GM19372 (cell line): ENCODE measurements around the gene SAP30.

ENCODE experiments used
- ATAC-seq: cut with Tn5 transposase; IDR thresholded peaks from one replicate; pipeline ENCODE4 v1.9.1; 2021; ENCODE audit warnings: mild to moderate bottlenecking, low read depth, moderate library complexity; ENCODE audit not compliant: unreplicated experiment

SAP30 gene, protein sequence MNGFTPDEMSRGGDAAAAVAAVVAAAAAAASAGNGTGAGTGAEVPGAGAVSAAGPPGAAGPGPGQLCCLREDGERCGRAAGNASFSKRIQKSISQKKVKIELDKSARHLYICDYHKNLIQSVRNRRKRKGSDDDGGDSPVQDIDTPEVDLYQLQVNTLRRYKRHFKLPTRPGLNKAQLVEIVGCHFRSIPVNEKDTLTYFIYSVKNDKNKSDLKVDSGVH

DNA sequence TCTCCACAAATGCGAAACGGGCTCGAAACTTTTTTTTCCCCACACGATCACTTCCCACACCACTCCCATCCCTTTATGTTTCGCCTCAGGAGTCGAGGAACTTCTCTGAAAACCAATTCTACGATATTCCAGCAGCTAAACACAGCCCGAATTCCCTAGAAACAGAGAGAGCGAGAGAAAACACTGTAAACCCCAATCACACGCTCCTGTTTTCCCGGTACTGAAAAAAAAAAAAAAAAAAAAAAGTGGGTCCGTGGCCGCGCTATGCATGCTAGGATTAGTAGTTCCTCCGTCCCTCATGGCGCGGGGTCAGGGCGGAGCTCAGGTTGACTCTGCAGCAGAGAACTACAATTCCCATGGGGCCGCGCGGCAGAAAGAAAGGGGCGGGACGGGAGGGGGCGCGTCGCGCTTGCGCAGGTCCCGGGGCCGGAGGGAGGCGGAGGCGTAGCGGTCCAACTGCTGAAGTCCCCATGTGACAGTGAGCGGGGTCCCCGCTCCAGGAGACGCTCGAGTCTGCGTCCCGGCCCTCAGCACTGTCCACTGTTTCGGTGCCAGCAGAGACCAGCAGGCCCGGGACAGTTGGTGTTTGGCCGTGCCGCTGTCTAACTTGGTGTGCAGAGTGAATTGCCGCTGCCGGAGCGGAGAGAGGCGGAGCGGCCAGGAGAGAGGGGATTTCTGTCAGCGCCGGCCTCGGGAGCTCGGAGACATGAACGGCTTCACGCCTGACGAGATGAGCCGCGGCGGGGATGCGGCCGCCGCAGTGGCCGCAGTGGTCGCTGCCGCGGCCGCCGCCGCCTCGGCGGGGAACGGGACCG, at the start of gene SAP30:
TSS of gene SAP30 (plus strand) at position 478 of the 815 bp plus-strand sequence. CDS start at position 707, 229 bp downstream.
- ATAC-seq: peak; percentile 68

DNA sequence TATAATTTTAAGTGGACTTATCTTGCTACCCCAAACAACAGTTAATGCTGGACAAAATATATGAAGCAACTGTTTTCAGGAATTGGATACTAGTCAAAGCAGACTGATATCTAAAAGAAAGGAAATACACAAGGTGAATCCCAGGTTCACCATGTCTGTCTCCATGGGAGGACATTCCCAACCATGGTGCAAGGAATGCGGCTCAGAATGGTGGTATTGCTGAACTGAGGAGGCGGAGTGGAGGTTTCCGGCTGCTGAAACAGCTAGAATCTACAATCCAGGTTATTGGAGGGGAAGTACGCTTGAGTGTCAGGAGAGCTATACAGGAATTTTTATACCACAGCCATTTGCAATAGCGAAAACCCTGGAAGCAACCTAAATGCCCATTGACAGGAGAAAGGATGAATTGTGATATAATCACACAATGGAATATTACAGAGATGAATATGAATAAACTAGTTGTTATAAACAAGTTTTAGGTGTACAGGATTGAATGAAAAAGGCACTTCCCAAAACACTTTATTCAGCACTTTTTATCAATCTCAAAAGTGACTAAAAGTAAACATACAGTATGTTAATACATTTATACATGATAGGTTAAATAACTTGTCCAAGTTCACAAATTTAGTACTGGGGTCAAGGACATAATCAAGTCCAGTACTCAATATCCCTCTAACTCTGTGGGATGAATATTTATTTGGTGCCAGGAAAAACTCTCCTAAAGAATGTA, 45.6 kb upstream of the SAP30 start:
- no peak for ATAC-seq

DNA sequence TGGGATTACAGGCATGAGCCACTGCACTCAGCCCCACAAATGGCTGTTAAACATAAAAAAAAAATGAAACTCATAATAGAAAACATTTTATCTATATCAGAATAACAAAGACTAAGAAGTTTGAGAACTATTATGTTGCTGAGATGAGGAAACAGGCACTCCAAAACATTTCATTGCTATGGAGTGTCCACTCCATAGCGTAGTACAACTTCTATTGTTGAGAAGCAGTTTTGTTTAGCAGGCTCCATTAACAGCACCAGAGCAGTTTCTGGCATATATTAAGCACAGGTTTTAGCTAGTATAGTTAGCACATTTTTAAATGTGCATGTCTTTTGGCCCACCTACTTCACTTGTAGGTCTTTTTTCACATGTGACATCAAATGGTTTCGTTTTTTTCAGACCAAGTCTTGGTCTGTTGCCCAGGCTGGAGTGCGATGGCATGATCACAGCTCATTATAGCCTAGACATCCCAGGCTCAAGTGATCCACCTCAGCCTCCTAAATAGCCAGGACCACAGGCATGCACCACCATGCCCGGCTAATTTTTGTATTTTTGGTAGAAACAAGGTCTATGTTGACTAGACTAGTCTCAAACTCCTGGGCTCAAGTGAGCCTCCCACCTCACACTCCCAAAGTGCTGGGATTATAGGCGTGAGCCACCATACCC, 42.4 kb upstream of the SAP30 start:
- ATAC-seq: no peak

DNA sequence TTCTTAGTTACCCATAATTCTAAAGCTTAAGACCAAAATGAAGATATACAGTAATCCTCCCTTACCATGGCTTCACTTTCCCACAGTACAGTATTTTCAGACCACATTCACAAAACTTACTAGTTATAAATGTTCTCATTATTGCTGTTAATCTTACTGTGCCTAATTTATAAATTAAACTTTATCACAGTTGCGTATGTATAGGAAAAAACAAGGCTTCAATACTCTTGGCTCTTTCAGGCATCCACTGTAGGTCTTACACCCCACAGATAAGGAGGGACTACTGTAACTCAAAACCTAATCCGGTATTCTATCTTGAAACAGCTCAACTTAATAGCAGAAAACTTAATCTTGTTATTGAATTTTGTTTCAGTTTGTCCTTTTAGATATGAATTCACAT, 40.2 kb upstream of the SAP30 start:
- ATAC-seq: no peak

DNA sequence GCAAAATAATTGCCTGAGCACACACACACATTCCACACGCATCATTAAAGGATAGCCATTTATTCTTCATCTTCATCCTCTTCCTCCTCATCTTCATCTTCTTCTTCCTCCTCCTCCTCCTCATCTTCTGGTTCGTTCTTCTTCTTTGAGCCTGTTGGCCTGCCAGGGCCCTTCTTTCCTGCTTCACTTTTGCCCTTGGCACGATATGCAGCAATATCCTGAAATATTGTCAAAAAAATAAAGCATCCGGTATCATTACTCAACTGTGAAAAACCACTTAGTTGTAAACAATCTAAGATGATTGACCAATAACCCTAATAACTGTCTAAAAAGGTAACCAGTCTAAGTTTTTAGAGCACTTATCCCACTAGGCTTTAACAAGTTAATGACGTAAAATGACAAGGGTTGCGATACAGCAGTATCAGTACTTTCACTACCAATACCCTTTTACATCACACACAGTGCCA, 38.7 kb upstream of the SAP30 start:
- ATAC-seq: no peak

DNA sequence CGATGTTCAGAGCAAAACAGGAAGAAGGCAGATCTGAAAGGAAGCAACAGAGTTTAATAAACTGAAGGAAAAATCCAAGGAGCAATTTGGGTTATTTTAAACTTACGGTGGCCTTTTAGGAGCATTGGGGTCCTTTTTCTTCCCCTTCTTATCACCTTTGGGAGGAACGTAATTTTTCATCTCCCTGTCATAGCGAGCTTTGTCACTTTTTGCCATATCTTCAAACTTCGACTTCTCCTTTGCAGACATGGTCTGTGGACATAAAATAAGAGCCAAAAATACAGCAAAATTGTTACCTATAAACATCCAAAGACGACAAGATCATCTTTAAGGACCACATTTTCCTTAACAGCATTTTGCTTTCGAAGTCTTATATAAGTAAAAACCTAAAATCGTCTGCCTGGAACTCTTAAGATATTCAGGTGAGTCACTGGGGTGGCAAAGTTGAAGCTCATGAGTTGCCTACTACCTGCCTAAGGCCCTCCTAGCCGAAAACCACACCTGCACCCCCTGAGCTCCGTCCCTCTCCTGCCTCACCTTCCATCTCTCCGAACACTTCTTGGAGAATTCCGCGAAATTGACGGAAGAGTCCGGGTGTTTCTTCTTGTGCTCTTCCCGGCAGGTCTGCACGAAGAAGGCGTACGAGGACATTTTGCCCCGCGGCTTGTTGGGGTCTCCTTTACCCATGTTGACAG, 37.6 kb upstream of the SAP30 start:
- no peak for ATAC-seq

DNA sequence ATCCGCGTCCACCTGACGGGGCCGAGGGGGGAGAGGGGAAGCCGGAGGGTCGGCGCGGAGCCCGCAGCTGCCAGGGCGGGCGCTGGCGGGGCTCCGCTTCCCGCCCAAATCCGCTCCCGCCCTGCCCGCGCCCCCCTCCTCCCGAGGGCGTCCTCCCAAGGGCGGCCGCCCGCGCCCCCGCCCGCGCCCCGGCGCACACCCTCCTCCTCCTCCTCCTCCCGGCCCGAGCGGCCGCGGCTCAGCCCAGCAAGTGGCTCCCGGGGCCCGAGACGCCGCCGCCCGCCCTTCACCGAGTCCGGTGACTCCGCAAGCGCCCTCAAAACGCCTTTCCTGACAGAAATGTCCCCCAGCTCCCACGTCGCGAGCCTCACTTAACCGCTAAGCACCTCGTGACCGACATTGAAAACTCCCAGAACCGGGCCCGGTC, 37.1 kb upstream of the SAP30 start:
- ATAC-seq: peak; percentile 3

DNA sequence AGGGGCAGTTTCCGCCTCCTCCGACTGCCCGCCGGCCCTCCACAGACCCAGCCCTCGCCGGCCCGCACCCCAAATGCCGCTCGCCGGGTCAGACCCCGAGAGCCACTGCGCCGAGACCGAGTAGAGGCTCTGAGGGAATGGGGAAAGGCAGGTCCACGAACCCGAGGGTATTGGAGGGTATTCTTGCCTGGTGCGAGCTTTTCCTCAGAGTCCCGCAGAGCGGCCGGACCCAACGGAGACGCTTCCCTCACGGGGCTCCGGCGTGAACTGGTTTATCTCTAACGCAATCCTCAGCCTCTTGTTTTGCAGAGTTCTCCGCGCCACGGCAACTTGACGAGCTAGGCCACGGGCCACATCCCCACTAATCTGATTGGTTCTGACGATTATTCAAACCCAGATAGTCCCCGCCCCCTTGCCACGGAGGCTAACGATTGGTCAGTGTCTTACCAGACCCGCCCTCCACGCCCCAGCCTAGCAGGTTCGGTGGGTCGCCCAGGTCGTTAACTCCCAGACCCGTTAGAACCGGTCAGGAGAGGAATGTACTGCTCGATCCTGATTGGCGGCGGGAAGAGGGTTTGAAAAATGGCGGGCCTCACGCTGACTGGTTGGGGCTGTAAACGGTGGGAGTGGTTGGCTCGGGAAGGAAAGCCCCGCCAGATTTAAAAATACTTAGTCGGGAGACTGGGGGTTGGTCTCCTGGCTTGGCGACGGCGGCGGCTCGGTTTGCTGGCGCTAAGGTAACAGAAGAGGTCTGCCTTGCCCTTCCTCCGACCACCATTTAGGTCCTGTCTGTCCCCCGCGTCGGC, 36.5 kb upstream of the SAP30 start, which contains the start of gene HMGB2:
TSS of gene HMGB2 (minus strand) at position 274 of the 806 bp plus-strand sequence. CDS start 709 bp downstream, outside the sequence.
- peak; percentile 84 for ATAC-seq

DNA sequence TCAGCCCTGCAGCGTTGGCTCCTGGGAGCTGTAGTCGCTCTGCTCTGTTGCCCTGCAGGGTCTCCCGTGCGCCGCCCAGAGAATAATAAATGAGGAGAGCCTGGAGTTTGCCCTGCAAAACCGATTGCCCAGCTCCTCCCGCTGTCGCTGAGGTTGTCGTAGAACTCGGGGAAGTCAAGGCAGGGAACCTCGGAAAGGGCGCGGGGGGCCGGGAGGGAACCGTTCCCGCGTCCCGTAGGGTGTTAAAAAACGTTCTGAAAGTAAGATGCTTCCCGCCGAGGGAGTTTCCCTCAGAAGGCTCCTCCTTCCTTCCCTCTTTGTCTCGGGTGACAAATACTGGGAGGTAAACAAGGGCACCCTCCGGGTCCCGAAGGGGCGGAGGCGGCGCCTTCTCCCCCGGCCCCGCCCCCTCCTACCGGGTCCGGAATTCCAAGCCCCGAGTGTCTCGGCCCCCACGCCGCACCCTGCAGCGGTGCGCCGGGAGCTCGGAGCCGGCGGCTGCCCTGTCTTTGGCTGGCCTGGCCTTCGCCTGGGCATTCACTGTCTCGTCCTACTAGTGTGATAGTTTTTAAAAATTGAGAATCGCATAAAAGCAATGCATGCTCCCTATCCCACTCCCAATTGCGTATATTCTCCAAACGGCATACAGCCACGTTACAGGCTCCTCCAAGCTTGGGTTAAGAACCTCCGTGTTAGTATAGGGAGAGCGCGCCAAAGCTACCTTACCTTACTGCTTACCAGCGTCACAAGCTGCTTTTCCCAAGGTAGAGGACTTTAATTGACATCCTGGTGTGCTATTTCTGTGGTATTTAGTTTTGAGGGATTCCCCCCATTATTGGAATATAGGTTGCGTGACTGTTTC, 35.6 kb upstream of the SAP30 start:
- ATAC-seq: peak; percentile 27

DNA sequence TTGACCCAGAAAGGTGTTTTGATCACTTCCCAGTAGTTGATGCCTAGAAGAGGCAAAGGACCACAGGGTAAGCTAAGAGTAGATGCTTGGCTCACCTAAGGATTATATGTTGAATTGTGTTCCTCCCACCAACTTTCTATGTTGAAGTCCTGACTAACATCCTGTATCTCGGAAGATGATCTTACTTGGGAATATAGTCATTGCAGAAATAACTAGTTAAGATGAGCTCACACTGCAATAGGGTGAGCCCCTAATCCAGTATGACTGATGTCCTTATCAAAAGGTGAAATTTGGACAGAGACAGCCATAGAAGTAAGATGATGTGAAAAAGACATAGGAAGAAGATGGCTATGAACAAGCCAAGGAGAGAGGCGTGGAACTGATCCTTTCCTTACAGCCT, 33.3 kb upstream of the SAP30 start:
- no peak for ATAC-seq

DNA sequence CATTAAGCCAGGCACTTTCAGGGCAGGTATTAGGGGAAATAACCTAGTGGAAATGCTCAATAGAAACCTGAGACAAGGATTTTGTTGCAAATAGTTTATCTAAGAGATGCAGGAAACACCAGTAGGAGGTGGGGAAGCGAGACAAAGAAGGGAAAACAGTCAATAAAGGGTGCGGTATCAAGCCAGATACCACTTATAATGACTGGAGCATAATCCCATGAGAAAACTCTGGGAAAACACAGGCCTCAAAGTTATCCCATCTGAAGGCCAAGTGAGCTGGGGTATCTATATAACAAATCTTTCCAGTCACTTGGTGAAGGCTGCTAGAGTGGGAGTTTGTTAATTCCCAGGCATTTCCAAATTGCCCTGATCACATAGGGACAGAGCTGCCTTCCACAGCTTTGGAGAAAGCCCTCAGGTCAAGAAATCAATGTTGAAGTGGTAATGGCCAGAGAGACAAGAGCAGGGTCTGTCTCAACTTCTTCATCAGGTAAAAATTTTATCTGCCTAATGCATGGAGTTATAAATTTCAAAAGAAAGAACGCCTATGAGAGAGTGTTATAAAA, 26.8 kb upstream of the SAP30 start:
- no peak for ATAC-seq

DNA sequence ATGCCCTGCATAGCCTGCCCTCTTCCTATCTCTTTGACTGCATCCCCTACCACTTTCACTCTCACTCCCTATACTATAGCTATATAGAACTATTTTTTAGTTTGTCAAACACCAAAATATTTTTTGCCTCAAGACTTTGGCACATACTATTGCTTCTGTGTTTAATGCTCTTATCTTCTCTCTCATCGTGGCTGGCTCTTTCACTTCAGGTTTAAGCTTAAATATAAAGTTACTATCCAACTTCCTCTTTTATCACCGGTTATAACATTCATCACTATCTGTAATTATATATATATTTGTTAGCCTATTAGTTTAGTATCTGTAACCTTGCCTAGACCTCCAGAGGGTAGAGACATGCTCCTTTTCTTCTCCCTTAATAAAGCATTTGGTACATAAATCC, 25.1 kb upstream of the SAP30 start:
- no peak for ATAC-seq

DNA sequence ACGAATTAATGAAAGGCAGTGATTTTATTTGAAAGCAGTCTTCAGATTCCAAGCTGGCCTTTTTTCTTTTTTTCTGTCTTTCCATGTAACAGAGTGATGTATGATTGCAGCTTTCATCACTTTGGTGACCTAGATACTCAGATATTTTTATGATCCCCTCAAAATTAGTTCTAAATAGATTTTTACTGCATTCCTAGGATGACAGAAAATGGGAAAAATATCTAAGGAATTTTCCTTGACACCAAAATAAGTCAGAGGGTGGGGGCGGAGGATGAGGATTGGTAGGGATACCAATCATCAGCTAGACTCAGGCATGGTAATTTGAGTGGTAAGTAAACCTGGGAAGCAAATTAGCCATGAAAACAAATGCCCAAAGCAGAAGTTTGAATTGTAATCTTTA, 24.7 kb upstream of the SAP30 start:
- no peak for ATAC-seq

DNA sequence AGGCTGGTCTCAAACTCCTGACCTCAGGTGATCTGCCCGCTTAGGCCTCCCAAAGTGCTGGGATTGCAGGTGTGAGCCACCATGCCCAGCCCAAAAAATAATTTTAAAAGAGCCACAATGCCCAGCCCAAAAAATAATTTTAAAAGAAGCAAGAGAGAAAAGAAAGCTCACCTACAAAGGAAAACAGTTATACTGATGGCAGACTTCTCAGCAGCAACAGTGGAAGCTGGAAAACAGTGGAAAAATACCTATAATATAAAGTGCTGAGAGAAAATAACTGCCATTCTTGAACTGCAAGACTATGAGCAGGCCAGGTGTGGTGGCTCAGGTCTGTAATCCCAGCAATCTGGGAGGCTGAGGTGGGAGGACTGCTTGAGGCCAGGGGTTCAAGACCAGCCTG, 23.3 kb upstream of the SAP30 start:
- ATAC-seq: no peak

DNA sequence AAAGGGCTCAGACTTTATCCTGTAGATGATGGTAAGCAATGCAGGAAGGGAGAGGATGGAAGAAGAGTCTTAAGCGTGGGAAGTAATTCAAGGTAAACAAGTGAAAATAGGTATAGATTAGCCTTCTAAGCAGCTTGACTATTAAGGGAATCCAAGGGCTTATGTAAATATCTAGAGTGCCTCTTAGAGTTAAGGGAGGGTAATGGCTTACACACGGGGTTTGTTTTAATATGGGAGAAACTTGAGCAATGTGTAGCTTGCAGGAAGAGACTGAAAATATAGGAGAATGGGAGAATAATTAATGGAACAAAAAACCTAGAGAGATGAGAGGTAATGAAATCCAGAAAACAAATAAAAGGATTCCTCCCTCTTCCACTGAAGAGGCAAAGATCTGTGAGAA, 12.8 kb upstream of the SAP30 start:
- no peak for ATAC-seq

DNA sequence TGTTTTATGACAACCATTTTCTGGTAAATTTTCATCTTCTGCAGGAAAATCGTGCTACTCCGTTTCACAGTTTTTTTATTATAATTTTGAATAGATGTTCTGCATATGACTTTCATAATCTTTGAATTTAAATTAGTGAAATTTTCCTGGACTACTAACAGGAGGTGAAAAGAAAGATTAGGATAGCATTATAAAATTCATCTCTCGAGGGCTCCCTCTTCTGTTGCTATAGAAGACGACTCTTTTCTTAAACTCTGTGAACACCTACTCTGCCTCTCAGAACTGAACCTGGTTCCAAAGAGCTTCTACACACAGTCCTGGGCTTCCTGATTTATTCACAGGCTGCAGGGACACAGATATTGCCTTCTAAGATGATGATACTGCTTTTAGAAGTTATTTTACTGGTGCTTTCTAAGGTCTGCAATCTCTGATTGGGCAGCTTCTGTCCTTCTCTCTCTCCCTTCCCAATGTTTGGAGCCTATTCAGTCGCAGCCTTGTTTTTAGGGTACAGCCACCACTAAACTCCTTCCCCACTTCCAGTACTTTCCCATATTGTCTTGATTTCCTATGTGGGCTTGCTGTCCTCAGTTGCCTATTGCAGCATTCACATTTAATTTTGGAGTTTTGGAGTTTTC, 10.1 kb upstream of the SAP30 start:
- ATAC-seq: no peak

DNA sequence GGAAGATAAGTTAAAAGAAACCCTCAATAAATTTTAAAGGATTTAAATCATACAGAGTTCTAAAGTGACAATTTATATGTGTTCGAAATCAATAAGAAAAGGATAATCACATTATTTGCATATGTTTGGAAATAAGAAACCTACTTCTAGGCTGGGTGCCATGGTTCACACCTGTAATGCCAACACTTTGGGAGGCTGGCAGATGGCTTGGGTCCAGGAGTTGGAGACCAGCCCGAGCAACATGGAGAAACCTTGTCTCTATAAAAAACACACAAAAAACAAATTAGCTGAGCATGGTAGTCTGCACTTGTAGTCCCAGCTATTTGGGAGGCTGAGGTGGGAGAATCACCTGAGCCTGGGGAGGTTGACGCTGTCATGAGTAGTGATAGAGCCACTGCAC, 8.1 kb upstream of the SAP30 start:
- no peak for ATAC-seq
